Measurements from ENCODE around the gene DPY19L3.

DPY19L3 gene

DNA sequence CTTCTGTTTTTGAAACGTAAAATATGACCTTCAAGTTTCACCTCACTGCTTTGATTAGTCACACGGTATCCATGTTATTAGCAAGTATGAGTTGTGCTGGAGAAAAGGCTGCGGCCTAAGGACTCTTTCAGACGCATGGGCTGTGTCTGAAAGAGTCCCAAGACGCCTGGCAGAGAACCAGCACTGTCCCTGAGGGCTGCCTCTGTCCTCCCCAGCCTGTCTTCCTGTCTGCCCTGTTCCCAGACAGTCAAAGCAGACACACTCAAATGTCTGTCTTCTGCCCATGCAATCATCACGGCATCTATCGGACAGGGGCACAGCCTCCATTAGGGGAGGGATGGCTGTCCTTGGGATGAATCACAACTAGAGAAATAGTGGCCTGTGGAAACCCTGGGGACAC is 65.5 kb downstream of the DPY19L3 start:
- TF ChIP-seq, protein P1, sequence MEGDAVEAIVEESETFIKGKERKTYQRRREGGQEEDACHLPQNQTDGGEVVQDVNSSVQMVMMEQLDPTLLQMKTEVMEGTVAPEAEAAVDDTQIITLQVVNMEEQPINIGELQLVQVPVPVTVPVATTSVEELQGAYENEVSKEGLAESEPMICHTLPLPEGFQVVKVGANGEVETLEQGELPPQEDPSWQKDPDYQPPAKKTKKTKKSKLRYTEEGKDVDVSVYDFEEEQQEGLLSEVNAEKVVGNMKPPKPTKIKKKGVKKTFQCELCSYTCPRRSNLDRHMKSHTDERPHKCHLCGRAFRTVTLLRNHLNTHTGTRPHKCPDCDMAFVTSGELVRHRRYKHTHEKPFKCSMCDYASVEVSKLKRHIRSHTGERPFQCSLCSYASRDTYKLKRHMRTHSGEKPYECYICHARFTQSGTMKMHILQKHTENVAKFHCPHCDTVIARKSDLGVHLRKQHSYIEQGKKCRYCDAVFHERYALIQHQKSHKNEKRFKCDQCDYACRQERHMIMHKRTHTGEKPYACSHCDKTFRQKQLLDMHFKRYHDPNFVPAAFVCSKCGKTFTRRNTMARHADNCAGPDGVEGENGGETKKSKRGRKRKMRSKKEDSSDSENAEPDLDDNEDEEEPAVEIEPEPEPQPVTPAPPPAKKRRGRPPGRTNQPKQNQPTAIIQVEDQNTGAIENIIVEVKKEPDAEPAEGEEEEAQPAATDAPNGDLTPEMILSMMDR (IDR thresholded peaks at IDR 0.05), result no peak

DNA sequence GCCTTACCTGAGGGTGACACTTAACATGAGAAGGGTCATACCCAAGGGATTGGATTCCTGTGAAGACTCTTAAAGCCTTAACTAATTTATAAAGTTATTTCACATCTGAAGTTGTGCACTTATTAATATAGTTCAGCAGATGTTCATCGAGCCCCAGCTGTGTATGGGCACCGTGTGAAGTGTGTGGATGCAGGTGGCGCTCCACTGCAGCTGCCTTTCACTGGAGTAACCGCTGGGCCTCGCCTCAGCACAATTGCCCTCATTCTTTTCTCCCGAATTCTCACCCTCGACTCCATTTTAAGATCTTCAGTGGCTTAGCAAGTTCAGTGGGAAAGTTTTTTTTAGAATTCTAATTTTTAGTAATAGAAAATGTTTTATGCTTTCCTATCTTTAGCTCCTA is 66.2 kb downstream of the DPY19L3 start:
- TF ChIP-seq, protein P1 (IDR thresholded peaks at IDR 0.05), result no peak

DNA sequence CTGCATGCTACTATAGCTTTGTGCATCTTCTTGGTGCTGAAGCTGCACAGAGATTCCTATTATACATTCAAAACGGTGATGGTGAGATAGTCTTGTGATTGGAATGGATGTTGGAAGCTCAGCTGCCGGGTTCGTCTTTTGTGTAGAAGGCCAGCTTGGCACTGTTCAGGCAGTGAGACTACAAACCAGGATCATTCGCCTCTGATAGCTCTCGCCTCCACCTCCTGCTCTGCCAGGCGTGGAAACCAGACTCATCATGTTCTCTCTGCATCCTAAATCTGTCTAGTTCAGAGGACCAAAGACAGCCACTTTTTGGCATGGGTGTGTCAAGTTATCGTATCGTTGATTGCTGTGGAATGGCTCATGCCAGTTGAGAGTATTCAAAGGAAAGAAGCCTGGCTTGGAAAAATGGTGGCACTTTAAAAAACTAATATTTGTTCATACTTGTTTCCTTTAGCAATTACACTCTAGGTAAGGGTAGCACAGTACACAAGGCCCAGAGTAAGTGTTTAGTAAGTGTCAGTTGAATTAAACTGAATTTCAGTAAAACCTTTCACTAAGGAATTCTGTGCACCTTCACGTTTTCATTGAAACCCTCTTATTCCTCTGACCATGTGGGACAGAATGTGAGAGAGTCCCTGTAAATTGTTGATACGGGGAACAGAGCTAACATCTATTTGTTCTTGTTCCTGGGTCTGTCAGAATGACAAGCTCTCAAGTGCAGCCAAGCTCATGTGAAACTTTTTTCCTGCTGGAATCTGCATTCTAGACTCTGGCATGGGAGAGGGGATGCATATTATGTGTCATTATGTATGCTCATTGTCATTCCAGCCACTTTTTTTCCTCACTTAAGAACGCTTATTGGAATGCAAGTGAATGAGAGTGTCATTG is 69.8 kb downstream of the DPY19L3 start:
- TF ChIP-seq, protein P1 (IDR thresholded peaks at IDR 0.05), result no peak

DNA sequence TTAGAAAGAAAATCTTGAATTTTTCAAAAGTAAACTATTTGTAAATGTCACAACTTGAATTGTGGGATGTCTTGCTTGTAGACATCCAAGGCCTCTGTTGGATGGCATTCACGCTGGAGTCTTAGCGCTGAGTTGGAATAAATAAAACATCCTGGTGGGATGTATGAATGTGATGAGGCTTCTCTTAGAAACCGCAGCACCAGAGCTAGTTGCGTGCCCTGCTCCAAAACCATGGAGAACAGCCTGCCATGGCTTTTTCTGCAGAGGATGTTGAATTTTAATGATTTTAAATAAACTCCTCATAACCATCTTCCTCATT is 70.4 kb downstream of the DPY19L3 start:
- TF ChIP-seq, protein P1 (IDR thresholded peaks at IDR 0.05), result no peak

DNA sequence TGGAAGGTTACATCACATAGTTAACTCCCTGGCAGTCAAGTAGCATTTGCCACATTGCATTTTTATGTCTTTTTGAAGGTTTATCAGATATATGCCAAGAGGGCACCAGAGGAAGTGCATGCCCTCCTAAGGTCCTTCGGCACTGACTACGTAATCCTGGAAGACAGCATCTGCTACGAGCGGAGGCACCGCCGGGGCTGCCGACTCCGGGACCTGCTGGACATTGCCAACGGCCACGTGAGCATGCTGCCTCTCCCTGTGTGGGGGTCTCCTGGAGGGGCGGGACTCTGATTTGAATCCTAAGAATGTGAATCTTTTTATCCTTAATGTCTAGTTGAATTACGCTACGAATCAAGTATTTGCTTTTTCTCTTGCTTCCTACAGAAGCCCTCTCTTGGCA is 74.8 kb downstream of the DPY19L3 start:
- TF ChIP-seq, protein P1 (IDR thresholded peaks at IDR 0.05), result no peak

DNA sequence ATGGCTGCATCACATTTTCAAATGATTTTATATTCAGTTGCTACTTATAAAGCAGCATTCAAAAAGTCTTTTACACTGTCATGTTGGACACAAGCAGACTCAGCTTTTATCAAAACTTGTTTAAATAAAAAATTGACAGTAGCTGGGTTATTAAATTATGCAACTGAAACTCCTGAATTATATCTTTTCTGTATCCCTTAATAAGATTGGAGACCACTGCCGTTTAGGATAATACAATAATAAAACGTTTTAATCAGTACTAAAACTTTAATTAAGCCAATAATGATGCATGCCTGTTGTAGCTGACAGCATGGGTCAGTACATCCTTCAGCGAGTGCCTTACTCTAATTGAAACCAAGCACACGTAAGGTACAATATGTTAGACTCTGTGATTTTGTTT is 78.0 kb downstream of the DPY19L3 start:
- TF ChIP-seq, protein P1 (IDR thresholded peaks at IDR 0.05), result no peak

DNA sequence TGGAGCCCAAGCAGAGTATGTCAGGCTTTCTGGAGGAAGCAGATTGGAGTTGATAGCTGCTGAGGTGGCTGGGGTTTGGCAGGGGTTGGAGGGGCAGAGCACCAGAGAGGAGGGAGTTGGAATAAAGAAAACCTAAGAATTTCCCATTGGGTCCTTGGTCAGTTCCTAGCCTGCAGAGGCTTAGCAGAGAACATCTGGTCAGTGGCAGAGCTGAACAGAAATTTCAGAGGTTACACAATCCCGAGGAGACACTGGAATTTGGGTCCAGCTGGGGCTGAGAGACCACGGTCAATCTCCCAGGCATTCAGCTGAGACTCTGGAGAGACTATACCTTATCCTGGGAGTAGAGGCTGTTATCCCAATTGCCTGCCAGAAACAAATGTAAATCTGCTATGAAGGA is 84.4 kb downstream of the DPY19L3 start:
- TF ChIP-seq, protein P1 (IDR thresholded peaks at IDR 0.05), result no peak

Data from LNCAP (cell line).